ENCODE results near the gene CLHC1. TPM values are rescaled to one million over a fixed set of nuclear protein-coding genes. Genes with fewer than 3 reads are reported as not detected.

The CLHC1 gene
- total RNA-seq, 1 experiment from 2014 or later: 9.2 TPM

- Histone ChIP-seq H3K23ac (ENCODE audit: insufficient read length, low read depth, low read length) (no peak overlapping the region), H3T11ph (ENCODE audit: low read length) (no peak overlapping the region), H2BK5ac (ENCODE audit: insufficient read length, low read length) (no peak overlapping the region), H2BK20ac (ENCODE audit: low read depth, low read length, poor library complexity, severe bottlenecking) (no peak overlapping the region), H3K79me2 (ENCODE audit: insufficient read depth, low read length) (no peaks in the 10 kb centered on the region), H3K9me3 (ENCODE audit: control insufficient read depth, low read depth, low read length) (no peaks in the 10 kb centered on the region), H3K18ac (ENCODE audit: insufficient read length, low read depth, low read length) (no peak overlapping the region), H2BK15ac (ENCODE audit: low read depth, low read length) (no peak overlapping the region), H3K4me1 (ENCODE audit: insufficient read depth, low read length) (no peaks in the 10 kb centered on the region), H3K23me2 (ENCODE audit: insufficient read length, low read depth, low read length, poor library complexity, severe bottlenecking) (no peaks in the 10 kb centered on the region), H4K8ac (replicated peaks; ENCODE audit: insufficient read length, low read depth, low read length) (no peak overlapping the region), H2BK12ac (ENCODE audit: insufficient read length, low read depth, low read length) (no peak overlapping the region), H2AFZ (ENCODE audit: low read length) (no peak overlapping the region), H4K91ac (ENCODE audit: insufficient read length, low read depth, low read length) (no peak overlapping the region), H3K56ac (ENCODE audit: insufficient read length, low read depth, low read length) (no peak overlapping the region), H4K20me1 (ENCODE audit: control insufficient read depth, insufficient read depth, insufficient read length) (no peaks in the 10 kb centered on the region), H3K9ac (ENCODE audit: extremely low read depth, insufficient read length, low read length) (no peak overlapping the region), H3K79me1 (ENCODE audit: insufficient read depth, low read depth, low read length, poor library complexity, severe bottlenecking) (no peaks in the 10 kb centered on the region), H3K4ac (ENCODE audit: low read depth, low read length) (no peak overlapping the region), H4K5ac (ENCODE audit: insufficient read length, low read depth, low read length) (no peak overlapping the region), H3K27me3 (ENCODE audit: insufficient read depth, low read length) (no peaks in the 10 kb centered on the region), H3K27ac (ENCODE audit: insufficient read length, low read depth, low read length) (no peak overlapping the region), H3K4me2 (ENCODE audit: insufficient read depth, insufficient read length, low read length) (no peak overlapping the region), H2AK5ac (ENCODE audit: insufficient read length, low read length) (no peak overlapping the region), H3K14ac (ENCODE audit: insufficient read depth, low read length) (no peak overlapping the region), H2BK120ac (ENCODE audit: low read depth, low read length, poor library complexity, severe bottlenecking) (no peak overlapping the region)
- H3K27me3 Mint-ChIP-seq (ENCODE audit: low read depth): no peaks in the 10 kb centered on the region
- peaks cover 12 to 16% of the 10 kb centered on the region in 2 experiments for H3K4me1 Mint-ChIP-seq
- no peak overlapping the region for H3K27ac Mint-ChIP-seq
- TF ChIP-seq, protein P1, sequence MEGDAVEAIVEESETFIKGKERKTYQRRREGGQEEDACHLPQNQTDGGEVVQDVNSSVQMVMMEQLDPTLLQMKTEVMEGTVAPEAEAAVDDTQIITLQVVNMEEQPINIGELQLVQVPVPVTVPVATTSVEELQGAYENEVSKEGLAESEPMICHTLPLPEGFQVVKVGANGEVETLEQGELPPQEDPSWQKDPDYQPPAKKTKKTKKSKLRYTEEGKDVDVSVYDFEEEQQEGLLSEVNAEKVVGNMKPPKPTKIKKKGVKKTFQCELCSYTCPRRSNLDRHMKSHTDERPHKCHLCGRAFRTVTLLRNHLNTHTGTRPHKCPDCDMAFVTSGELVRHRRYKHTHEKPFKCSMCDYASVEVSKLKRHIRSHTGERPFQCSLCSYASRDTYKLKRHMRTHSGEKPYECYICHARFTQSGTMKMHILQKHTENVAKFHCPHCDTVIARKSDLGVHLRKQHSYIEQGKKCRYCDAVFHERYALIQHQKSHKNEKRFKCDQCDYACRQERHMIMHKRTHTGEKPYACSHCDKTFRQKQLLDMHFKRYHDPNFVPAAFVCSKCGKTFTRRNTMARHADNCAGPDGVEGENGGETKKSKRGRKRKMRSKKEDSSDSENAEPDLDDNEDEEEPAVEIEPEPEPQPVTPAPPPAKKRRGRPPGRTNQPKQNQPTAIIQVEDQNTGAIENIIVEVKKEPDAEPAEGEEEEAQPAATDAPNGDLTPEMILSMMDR (conservative IDR thresholded peaks at IDR 0.05): no peak
- no CpG with 5 or more reads among the region's 1 CpG for WGBS (ENCODE audit: extremely low coverage, insufficient read length, low lambda C conversion rate)
- H3K36me3 Mint-ChIP-seq (ENCODE audit: insufficient read depth in 1 of 3, low read depth in 3 of 3): no peaks in the 10 kb centered on the region
- H3K9me3 Mint-ChIP-seq: no peaks in the 10 kb centered on the region
- no peak overlapping the region for H3K4me3 Mint-ChIP-seq
- DNase-seq: no peak
Measured at GRCh38 chr2:55176094-55176415, 56.0 kb downstream of the CLHC1 start.

All from H9 (cell line).